ENCODE measurements around the gene HTATSF1. TPM values are rescaled to one million over a fixed set of nuclear protein-coding genes. Genes with fewer than 3 reads are reported as not detected.

HTATSF1 gene, protein sequence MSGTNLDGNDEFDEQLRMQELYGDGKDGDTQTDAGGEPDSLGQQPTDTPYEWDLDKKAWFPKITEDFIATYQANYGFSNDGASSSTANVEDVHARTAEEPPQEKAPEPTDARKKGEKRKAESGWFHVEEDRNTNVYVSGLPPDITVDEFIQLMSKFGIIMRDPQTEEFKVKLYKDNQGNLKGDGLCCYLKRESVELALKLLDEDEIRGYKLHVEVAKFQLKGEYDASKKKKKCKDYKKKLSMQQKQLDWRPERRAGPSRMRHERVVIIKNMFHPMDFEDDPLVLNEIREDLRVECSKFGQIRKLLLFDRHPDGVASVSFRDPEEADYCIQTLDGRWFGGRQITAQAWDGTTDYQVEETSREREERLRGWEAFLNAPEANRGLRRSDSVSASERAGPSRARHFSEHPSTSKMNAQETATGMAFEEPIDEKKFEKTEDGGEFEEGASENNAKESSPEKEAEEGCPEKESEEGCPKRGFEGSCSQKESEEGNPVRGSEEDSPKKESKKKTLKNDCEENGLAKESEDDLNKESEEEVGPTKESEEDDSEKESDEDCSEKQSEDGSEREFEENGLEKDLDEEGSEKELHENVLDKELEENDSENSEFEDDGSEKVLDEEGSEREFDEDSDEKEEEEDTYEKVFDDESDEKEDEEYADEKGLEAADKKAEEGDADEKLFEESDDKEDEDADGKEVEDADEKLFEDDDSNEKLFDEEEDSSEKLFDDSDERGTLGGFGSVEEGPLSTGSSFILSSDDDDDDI
- total RNA-seq: 74.6 TPM
- 100 to 1,000 TPM in 1 of 8 donors, 10 to 100 TPM in 7; 60.1 to 100 (median 93.9) TPM for polyA plus RNA-seq (ENCODE audit: insufficient read depth in 1 of 8, insufficient read length in 8 of 8, low replicate concordance in 1 of 8)
- long read RNA-seq, donor 1, transcript HTATSF1-201 (9 exons, 2,775 nt): major isoform, 10 of 16 reads
- long read RNA-seq, donor 1, partial matches to known transcripts: 0 of 16 reads
- long read RNA-seq, donor 1, other reads (novel, unspliced or antisense): 0 of 16 reads
- long read RNA-seq, donor 2, partial matches to known transcripts: 0 of 7 reads
- long read RNA-seq, donor 2, other reads (novel, unspliced or antisense): 0 of 7 reads
- long read RNA-seq, donor 3, transcript HTATSF1-201 (9 exons, 2,775 nt): major isoform, 17 of 48 reads
- long read RNA-seq, donor 3, transcript HTATSF1-204 (10 exons, 3,019 nt): minor isoform, 13 of 48 reads
- long read RNA-seq, donor 3, partial matches to known transcripts: 17 of 48 reads
- long read RNA-seq, donor 3, other reads (novel, unspliced or antisense): 0 of 48 reads
- long read RNA-seq, donor 4, transcript HTATSF1-204 (10 exons, 3,019 nt): minor isoform, 8 of 19 reads
- long read RNA-seq, donor 4, transcript HTATSF1-201 (9 exons, 2,775 nt): major isoform, 9 of 19 reads
- long read RNA-seq, donor 4, partial matches to known transcripts: 0 of 19 reads
- long read RNA-seq, donor 4, other reads (novel, unspliced or antisense): 0 of 19 reads
- long read RNA-seq, donor 5, transcript HTATSF1-204 (10 exons, 3,019 nt): minor isoform, 15 of 66 reads
- long read RNA-seq, donor 5, transcript HTATSF1-201 (9 exons, 2,775 nt): major isoform, 26 of 66 reads
- long read RNA-seq, donor 5, partial matches to known transcripts: 18 of 66 reads
- long read RNA-seq, donor 5, other reads (novel, unspliced or antisense): 6 of 66 reads
- long read RNA-seq, donor 6, transcript HTATSF1-201 (9 exons, 2,775 nt): major isoform, 19 of 45 reads
- long read RNA-seq, donor 6, transcript HTATSF1-204 (10 exons, 3,019 nt): minor isoform, 14 of 45 reads
- long read RNA-seq, donor 6, partial matches to known transcripts: 5 of 45 reads
- long read RNA-seq, donor 6, other reads (novel, unspliced or antisense): 6 of 45 reads
- long read RNA-seq, donor 7, transcript HTATSF1-204 (10 exons, 3,019 nt): minor isoform, 5 of 34 reads
- long read RNA-seq, donor 7, transcript HTATSF1-201 (9 exons, 2,775 nt): major isoform, 17 of 34 reads
- long read RNA-seq, donor 7, partial matches to known transcripts: 9 of 34 reads
- long read RNA-seq, donor 7, other reads (novel, unspliced or antisense): 0 of 34 reads
- long read RNA-seq, donor 8, transcript HTATSF1-201 (9 exons, 2,775 nt): major isoform, 8 of 18 reads
- long read RNA-seq, donor 8, transcript HTATSF1-204 (10 exons, 3,019 nt): minor isoform, 5 of 18 reads
- long read RNA-seq, donor 8, partial matches to known transcripts: 0 of 18 reads
- long read RNA-seq, donor 8, other reads (novel, unspliced or antisense): 5 of 18 reads
- long read RNA-seq, donor 9, transcript HTATSF1-204 (10 exons, 3,019 nt): minor isoform, 6 of 31 reads
- long read RNA-seq, donor 9, transcript HTATSF1-201 (9 exons, 2,775 nt): major isoform, 9 of 31 reads
- long read RNA-seq, donor 9, partial matches to known transcripts: 13 of 31 reads
- long read RNA-seq, donor 9, other reads (novel, unspliced or antisense): 0 of 31 reads
- long read RNA-seq, donor 10, transcript HTATSF1-204 (10 exons, 3,019 nt): minor isoform, 9 of 46 reads
- long read RNA-seq, donor 10, transcript HTATSF1-201 (9 exons, 2,775 nt): major isoform, 16 of 46 reads
- long read RNA-seq, donor 10, partial matches to known transcripts: 19 of 46 reads
- long read RNA-seq, donor 10, other reads (novel, unspliced or antisense): 0 of 46 reads
- long read RNA-seq, donor 11, transcript HTATSF1-201 (9 exons, 2,775 nt): minor isoform, 7 of 40 reads
- long read RNA-seq, donor 11, transcript HTATSF1-204 (10 exons, 3,019 nt): major isoform, 11 of 40 reads
- long read RNA-seq, donor 11, partial matches to known transcripts: 16 of 40 reads
- long read RNA-seq, donor 11, other reads (novel, unspliced or antisense): 5 of 40 reads

DNA sequence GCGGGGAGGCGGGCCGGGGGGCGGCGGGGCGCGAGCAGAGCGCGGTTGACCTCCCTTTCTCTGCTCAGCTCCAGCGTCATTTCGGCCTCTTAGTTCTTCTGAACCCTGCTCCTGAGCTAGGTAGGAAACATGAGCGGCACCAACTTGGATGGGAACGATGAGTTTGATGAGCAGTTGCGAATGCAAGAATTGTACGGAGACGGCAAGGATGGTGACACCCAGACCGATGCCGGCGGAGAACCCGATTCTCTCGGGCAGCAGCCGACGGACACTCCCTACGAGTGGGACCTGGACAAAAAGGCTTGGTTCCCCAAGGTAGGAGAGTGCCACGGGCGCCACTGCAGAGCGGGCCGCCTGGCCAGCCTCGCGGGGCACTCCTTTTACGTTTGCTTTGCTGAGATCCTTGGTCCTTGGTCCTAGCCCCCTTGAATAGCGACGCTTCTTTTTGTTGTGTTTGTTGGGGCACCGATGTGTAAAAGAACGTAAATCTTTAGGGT, at the start of gene HTATSF1:
HTATSF1 (plus strand) TSS at position 37 of the 497 bp plus-strand sequence; CDS start at position 130, 93 bp downstream.
- Histone ChIP-seq H3K4me1 (ENCODE audit: control insufficient read depth, insufficient read depth, low read length) (peaks cover 7% of the 10 kb centered on the region), H3K27me3 (ENCODE audit: control insufficient read depth, insufficient read depth, low read length) (peaks cover 4% of the 10 kb centered on the region), H3K27ac (ENCODE audit: low read length) (peak within 1 kb of the TSS; percentile 98), H3K4me3 (ENCODE audit: low read length) (peak within 1 kb of the TSS; percentile 73), H3K36me3 (ENCODE audit: control insufficient read depth, insufficient read depth, low read length) (peaks cover 2% of the 10 kb centered on the region), H3K9me3 (replicated peaks; ENCODE audit: control insufficient read depth, low read depth, low read length) (no peaks in the 10 kb centered on the region)
- WGBS (ENCODE audit: insufficient coverage): 41% methylated on average over 22 of the region's 35 CpGs
- DNase-seq: no peak

DNA sequence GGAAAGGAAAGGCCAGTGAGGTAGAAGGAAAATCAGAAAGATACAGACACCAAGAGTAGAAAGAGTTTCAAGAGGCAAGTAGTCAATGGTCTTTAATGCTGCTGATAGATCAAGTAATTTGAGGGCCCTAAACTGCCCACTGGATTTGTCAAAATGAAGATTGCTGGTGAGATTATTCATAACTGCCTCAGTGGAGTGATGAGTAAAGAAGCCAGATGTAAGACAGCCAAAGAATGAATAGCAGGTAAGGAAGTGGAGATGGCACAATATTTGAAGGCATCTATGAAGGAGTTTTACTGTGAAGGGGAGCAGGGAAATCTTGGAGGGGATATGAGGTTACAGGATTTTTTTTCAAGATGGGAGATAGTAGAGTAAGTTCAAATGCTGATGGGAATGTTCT, 49.4 kb upstream of the HTATSF1 start:
- no peaks in the 10 kb centered on the region for H3K9me3 ChIP-seq (replicated peaks; ENCODE audit: control insufficient read depth, low read depth, low read length)

DNA sequence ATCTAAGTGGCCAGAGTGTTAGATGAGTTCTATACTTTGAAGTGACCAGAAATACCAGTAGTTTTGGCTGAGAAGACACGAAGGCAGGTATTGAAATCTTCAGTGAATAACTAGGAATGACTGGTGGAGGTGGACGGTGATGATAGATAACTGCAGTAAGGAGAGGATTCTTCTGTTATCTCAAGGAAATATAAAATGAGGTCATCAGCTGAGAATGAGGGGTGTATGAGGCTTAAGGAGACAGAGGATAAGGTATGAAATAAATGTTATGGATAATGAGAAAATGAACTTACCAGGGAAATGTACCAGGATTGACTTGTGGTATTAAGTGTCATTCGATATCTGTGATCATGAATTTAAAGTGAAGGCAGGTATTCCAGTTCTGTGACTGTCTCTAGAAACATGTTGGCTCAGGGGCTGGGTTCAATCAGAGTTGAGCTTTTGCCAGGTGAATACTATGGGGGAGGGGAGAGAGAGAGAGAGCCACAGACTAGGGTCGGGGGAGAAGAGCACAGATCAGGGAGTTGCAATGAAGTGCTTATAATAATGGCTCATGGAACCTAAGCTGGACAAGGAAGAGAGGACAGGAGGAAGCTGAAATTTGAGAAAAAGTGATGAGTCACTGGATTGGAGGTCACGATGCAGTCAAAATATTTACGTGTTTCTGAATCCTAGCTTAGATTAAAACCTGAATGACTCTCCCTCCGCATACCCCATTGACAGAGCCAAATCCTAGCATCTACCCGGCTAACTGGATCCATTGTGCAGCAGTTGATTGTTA, 47.2 kb upstream of the HTATSF1 start:
- no peak overlapping the region for H3K4me3 ChIP-seq (ENCODE audit: low read length)
- no peaks in the 10 kb centered on the region for H3K9me3 ChIP-seq (replicated peaks; ENCODE audit: control insufficient read depth, low read depth, low read length)
- no peaks in the 10 kb centered on the region for H3K4me1 ChIP-seq (ENCODE audit: control insufficient read depth, insufficient read depth, low read length)
- no peak overlapping the region for H3K27ac ChIP-seq (ENCODE audit: low read length)
- no peaks in the 10 kb centered on the region for H3K27me3 ChIP-seq (ENCODE audit: control insufficient read depth, insufficient read depth, low read length)
- no peak for DNase-seq
- WGBS (ENCODE audit: insufficient coverage): 87% methylated on average over 4 of the region's 8 CpGs
- no peaks in the 10 kb centered on the region for H3K36me3 ChIP-seq (ENCODE audit: control insufficient read depth, insufficient read depth, low read length)

More for the DNA sequence above, 49.4 kb upstream of the HTATSF1 start:
- H3K4me3 ChIP-seq (ENCODE audit: low read length): no peak overlapping the region
- H3K4me1 ChIP-seq (ENCODE audit: control insufficient read depth, insufficient read depth, low read length): no peaks in the 10 kb centered on the region
- no peaks in the 10 kb centered on the region for H3K27me3 ChIP-seq (ENCODE audit: control insufficient read depth, insufficient read depth, low read length)
- DNase-seq: no peak
- H3K36me3 ChIP-seq (ENCODE audit: control insufficient read depth, insufficient read depth, low read length): no peaks in the 10 kb centered on the region
- H3K27ac ChIP-seq (ENCODE audit: low read length): no peak overlapping the region

DNA sequence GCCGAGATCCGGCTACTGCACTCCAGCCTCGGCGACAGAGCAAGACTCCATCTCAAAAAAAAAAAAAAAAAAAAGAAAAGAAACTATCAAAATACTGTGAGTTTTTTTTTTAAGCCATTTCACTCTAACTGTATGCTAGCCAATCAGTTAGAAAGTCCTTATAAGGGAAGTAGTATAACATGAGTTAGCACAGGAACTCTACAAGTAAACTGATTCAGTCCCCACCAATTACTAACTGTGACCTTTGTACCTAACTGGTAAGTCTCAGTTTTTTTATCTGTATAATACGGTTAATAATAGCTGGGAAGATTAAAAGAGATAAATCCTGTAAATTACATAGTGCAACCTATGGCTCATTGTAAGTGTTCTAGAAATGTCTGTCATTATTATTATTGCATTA, 44.8 kb upstream of the HTATSF1 start:
- DNase-seq: no peak
- Histone ChIP-seq H3K4me3 (ENCODE audit: low read length) (no peak overlapping the region), H3K27me3 (ENCODE audit: control insufficient read depth, insufficient read depth, low read length) (no peaks in the 10 kb centered on the region), H3K9me3 (replicated peaks; ENCODE audit: control insufficient read depth, low read depth, low read length) (no peaks in the 10 kb centered on the region), H3K27ac (ENCODE audit: low read length) (no peak overlapping the region), H3K36me3 (ENCODE audit: control insufficient read depth, insufficient read depth, low read length) (no peaks in the 10 kb centered on the region), H3K4me1 (ENCODE audit: control insufficient read depth, insufficient read depth, low read length) (no peaks in the 10 kb centered on the region)
- no CpG with 5 or more reads among the region's 5 CpGs for WGBS (ENCODE audit: insufficient coverage)

DNA sequence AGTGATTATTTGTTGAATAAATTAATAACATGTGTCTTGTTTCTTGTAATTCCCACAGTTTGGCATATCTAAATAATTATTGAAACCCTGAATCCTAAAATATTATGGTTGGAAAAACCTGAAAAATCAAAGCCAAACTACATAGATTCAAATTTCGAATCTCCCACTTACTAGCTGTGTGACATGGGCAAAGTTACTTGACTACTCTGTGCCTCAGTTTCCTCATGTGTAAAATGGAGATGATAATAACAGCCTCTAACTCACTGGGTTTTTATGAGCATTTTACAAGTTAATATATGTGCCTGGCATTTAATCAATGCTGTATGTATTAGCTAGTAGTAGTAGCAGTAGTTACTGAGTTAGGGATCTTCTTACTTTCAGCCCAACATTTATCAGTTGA, 44.3 kb upstream of the HTATSF1 start:
- H3K27ac ChIP-seq (ENCODE audit: low read length): no peak overlapping the region
- DNase-seq: no peak
- H3K4me1 ChIP-seq (ENCODE audit: control insufficient read depth, insufficient read depth, low read length): no peaks in the 10 kb centered on the region
- no peaks in the 10 kb centered on the region for H3K27me3 ChIP-seq (ENCODE audit: control insufficient read depth, insufficient read depth, low read length)
- WGBS (ENCODE audit: insufficient coverage): no CpG with 5 or more reads among the region's 1 CpG
- no peak overlapping the region for H3K4me3 ChIP-seq (ENCODE audit: low read length)
- H3K36me3 ChIP-seq (ENCODE audit: control insufficient read depth, insufficient read depth, low read length): no peaks in the 10 kb centered on the region
- no peaks in the 10 kb centered on the region for H3K9me3 ChIP-seq (replicated peaks; ENCODE audit: control insufficient read depth, low read depth, low read length)

DNA sequence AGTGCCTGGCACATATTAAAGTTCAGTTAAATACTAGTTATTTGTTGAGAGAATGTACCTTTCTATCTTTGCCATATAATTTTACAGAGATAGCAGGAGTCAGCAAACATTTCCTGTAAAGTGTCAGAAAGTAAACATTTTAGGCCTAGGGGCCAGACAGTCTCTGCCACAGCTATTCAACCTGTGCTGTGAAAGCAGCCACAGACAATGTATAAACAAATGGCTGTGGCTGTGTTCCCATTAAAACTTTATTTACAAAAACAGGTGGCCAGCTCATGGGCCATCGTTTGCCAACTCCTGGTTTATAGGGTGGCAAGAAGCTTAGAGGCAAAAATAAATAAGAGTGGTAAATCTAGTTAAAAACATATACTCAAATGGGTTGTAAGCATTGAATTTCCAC, 43.6 kb upstream of the HTATSF1 start:
- DNase-seq: no peak
- Histone ChIP-seq H3K4me1 (ENCODE audit: control insufficient read depth, insufficient read depth, low read length) (no peaks in the 10 kb centered on the region), H3K27ac (ENCODE audit: low read length) (no peak overlapping the region), H3K4me3 (ENCODE audit: low read length) (no peak overlapping the region), H3K27me3 (ENCODE audit: control insufficient read depth, insufficient read depth, low read length) (no peaks in the 10 kb centered on the region), H3K9me3 (replicated peaks; ENCODE audit: control insufficient read depth, low read depth, low read length) (no peaks in the 10 kb centered on the region), H3K36me3 (ENCODE audit: control insufficient read depth, insufficient read depth, low read length) (no peaks in the 10 kb centered on the region)
- WGBS (ENCODE audit: insufficient coverage): no CpG with 5 or more reads among the region's 1 CpG

DNA sequence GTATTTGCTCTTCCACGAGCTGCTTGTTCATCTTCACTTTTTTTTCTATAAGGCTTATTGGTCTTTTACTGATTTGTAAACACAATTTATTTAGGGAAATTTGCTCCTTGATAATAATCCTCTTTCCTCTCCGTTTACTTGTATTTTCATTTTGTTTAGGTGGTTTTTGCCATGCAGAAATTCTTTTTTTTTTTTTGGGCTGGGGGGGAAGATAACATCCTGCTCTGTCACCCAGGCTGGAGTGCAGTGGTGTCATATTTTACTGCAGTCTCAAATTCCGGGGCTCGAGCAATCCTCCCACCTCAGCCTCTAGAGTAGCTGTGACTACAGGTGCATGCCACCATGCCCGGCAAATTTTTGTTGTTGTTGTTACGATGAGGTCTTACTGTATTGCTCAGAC, 41.3 kb upstream of the HTATSF1 start:
- H3K27ac ChIP-seq (ENCODE audit: low read length): no peak overlapping the region
- WGBS (ENCODE audit: insufficient coverage): no CpG with 5 or more reads among the region's 6 CpGs
- DNase-seq: no peak
- H3K4me3 ChIP-seq (ENCODE audit: low read length): no peak overlapping the region
- H3K9me3 ChIP-seq (replicated peaks; ENCODE audit: control insufficient read depth, low read depth, low read length): no peaks in the 10 kb centered on the region
- H3K36me3 ChIP-seq (ENCODE audit: control insufficient read depth, insufficient read depth, low read length): no peaks in the 10 kb centered on the region
- H3K27me3 ChIP-seq (ENCODE audit: control insufficient read depth, insufficient read depth, low read length): no peaks in the 10 kb centered on the region
- H3K4me1 ChIP-seq (ENCODE audit: control insufficient read depth, insufficient read depth, low read length): no peaks in the 10 kb centered on the region

Measured in muscle of leg (tissue), 16 donors.